Measurements from ENCODE around the gene INKA2. TPM values are rescaled to one million over a fixed set of nuclear protein-coding genes. Genes with fewer than 3 reads are reported as not detected.
A peak's percentile ranks its signal among the peaks of the same experiment; 100 is the strongest.

Gene INKA2
- 1.2 and 3.0 TPM in 2 replicates for total RNA-seq

DNA sequence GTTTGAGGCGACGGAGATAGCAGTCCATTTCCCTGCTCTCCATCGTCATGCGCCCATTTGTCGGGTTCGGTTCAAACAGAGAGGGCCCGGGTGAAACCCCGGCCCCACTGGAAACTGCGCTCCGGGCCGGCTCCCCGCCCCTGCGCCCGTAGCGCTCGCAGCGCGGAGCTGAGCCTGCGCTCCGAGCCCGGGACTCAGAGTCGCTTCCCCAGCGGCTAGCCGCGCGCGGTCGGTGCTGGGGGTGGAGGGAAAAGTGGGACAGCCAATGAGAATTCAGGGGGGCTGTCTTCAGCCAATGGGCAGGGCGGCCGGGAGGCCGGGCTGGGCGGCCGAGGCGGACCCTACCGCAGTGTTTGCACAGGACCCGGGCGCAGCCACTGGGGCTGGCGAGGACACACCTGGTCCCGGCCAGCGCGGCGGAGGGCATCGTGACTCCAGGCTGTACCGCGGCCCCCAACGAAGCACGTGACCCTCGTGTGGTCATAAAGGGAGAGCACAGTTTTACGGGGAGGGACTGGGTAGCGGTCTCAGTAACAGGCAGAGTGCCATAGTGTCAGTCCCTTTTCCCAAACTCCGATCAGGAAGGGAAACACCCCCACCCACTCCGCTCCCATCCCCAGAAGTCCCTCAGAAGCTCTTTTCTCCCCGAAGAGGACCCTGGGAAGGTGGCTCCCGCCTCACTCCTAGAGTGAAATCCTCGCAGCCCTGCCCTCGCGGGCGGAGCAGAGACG lies at the start of gene INKA2:
Gene INKA2 (minus strand): TSS at position 202 of the 731 bp plus-strand sequence. CDS start 153 bp downstream, at position 49.
- H3K4me3 ChIP-seq (ENCODE audit: low read depth, low read length) = peak within 1 kb of the TSS; percentile 54
- no peak for DNase-seq (ENCODE audit: low read depth)
- H3K36me3 ChIP-seq (ENCODE audit: control insufficient read depth, insufficient read depth, low read length) = no peaks in the 10 kb centered on the region
- TF ChIP-seq CTCF (IDR thresholded peaks at IDR 0.05; ENCODE audit: insufficient read depth, low read length, poor library complexity, severe bottlenecking) = no peak
- peaks cover 9% of the 10 kb centered on the region for H3K27me3 ChIP-seq (ENCODE audit: control insufficient read depth, insufficient read depth, low read length)

DNA sequence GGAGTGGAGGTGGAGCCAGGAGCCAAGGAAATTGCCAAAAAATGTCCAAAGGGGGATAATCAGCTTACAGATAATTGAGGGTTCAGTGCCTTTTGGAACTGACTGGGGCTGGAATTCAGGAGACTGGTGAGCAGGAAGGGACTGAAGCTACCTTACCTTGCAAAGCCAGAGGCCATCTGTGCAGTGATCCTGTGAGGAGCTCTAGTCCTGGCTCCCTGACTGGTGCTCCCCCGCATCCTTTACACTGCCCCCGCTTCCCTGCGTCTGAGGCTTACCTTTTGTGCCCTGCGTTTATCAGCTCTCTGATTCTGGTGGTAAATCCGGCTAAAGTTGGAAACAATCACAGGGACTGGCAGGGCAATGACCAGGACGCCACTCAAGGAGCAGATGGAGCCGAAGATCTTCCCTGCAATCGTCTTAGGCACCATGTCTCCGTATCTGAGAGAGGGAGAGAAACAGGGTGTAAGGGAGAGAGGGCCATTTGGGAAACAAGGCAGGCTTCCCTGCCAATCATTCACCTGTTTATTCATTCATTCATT lies 47.5 kb upstream of the INKA2 start:
- no peak for TF ChIP-seq CTCF (IDR thresholded peaks at IDR 0.05; ENCODE audit: insufficient read depth, low read length, poor library complexity, severe bottlenecking)
- no peak for DNase-seq (ENCODE audit: low read depth)
- no peaks in the 10 kb centered on the region for H3K36me3 ChIP-seq (ENCODE audit: control insufficient read depth, insufficient read depth, low read length)
- H3K27me3 ChIP-seq (ENCODE audit: control insufficient read depth, insufficient read depth, low read length) = peaks cover 6% of the 10 kb centered on the region
- H3K4me3 ChIP-seq (ENCODE audit: low read depth, low read length) = no peak overlapping the region

DNA sequence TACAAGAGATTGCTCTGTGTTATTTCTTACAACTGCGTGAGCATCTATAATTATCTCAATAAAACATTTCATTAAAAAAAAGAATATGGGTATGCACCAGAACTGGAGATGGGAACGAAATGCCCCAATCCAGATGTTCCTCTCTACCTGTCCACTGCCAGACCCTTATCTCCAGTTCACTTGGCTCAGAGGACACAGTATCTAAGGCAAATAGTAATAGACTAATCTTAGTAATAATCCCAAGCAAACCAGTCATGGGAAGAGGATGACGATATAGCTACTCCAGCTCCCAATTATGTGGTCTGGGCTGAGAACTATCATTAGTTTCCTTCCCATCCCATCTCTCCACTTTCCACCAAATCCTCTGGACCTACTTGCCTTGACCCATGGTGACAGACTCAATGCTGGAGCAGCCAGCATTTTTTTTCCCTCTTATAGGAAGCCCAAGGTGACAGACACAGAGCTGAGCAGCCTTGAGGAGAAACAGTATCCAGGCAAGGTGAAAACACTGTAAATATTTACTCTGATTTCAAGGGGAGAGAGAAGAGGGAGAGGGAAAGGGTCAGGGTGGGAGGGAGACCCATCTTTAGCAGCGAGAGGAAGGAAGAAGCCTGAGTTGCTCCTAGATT lies 45.2 kb upstream of the INKA2 start:
- Histone ChIP-seq H3K4me3 (ENCODE audit: low read depth, low read length) (no peak overlapping the region), H3K36me3 (ENCODE audit: control insufficient read depth, insufficient read depth, low read length) (no peaks in the 10 kb centered on the region), H3K27me3 (ENCODE audit: control insufficient read depth, insufficient read depth, low read length) (peaks cover 6% of the 10 kb centered on the region)
- DNase-seq (ENCODE audit: low read depth) = no peak
- no peak for TF ChIP-seq CTCF (IDR thresholded peaks at IDR 0.05; ENCODE audit: insufficient read depth, low read length, poor library complexity, severe bottlenecking)

- H3K36me3 ChIP-seq (ENCODE audit: control insufficient read depth, insufficient read depth, low read length) = no peaks in the 10 kb centered on the region
- TF ChIP-seq CTCF (IDR thresholded peaks at IDR 0.05; ENCODE audit: insufficient read depth, low read length, poor library complexity, severe bottlenecking) = no peak
- DNase-seq (ENCODE audit: low read depth) = no peak
- no peaks in the 10 kb centered on the region for H3K27me3 ChIP-seq (ENCODE audit: control insufficient read depth, insufficient read depth, low read length)
- H3K4me3 ChIP-seq (ENCODE audit: low read depth, low read length) = no peak overlapping the region
Observed at GRCh38 chr1:111779546-111779945, 40.4 kb upstream of the INKA2 start.

GRCh38 chr1:111778541-111779051 lies 39.4 kb upstream of the INKA2 start:
- DNase-seq (ENCODE audit: low read depth) = no peak
- Histone ChIP-seq H3K27me3 (ENCODE audit: control insufficient read depth, insufficient read depth, low read length) (no peaks in the 10 kb centered on the region), H3K4me3 (ENCODE audit: low read depth, low read length) (no peak overlapping the region), H3K36me3 (ENCODE audit: control insufficient read depth, insufficient read depth, low read length) (no peaks in the 10 kb centered on the region)
- TF ChIP-seq CTCF (IDR thresholded peaks at IDR 0.05; ENCODE audit: insufficient read depth, low read length, poor library complexity, severe bottlenecking) = no peak

All from kidney epithelial cell (primary cell).